NB4 (cell line): ENCODE results near the gene CDC14B.

Experiments used
- MYC ChIP-seq: IDR thresholded peaks from 2 replicates; pipeline ENCODE4 v1.6.1; 2011; ENCODE audit warnings: low read depth, low read length
- POLR2A ChIP-seq: IDR thresholded peaks from 2 replicates; pipeline ENCODE4 v1.6.1; 2011; ENCODE audit warnings: mild to moderate bottlenecking; ENCODE audit not compliant: insufficient read length; ENCODE audit errors: extremely low read depth
- TF ChIP-seq, protein P1 (sequence below): IDR thresholded peaks from one replicate; pipeline ENCODE4 v1.5.1; 2012; ENCODE audit warnings: low read depth, low read length

DNA sequence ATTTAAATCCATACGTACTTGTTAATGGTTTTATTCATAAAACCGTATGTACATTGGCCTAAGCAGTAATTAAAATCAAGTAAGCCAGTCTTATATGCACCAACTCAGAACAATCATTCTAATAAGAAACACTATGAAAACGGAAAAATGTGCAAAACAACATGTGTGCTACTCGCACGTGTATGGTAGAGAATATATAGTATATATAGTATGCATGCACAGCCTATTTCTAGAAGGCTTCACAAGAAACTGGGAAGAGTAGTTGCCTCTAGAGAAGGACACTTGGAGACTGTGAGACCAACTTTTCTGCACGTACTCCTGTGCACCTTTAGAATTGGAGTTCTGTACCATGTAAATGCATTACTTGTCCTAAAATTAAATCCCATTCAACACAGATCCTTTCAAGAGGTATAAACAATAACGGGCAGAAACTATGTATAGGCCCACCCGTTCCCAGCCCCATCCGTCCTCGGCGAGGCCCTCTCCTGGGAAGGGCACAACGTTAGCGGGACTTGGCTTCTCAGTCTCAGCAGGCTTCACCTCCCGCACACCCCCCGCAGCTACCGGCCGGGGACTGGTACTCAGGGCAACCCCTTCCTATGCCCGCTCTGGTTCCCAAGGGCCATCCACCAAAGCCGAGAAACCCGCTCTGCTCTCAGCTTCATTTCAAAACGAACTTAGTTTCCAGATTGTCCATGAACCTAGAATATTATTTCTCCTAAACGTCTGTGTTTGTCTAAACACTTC, 2.0 kb downstream of the CDC14B start:
- TF ChIP-seq POLR2A (no peak), MYC (no peak)
- TF ChIP-seq, protein P1, sequence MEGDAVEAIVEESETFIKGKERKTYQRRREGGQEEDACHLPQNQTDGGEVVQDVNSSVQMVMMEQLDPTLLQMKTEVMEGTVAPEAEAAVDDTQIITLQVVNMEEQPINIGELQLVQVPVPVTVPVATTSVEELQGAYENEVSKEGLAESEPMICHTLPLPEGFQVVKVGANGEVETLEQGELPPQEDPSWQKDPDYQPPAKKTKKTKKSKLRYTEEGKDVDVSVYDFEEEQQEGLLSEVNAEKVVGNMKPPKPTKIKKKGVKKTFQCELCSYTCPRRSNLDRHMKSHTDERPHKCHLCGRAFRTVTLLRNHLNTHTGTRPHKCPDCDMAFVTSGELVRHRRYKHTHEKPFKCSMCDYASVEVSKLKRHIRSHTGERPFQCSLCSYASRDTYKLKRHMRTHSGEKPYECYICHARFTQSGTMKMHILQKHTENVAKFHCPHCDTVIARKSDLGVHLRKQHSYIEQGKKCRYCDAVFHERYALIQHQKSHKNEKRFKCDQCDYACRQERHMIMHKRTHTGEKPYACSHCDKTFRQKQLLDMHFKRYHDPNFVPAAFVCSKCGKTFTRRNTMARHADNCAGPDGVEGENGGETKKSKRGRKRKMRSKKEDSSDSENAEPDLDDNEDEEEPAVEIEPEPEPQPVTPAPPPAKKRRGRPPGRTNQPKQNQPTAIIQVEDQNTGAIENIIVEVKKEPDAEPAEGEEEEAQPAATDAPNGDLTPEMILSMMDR, result no peak
